Cardiac fibroblast (primary cell): ENCODE measurements around the gene GCSAM.

ENCODE experiments used
- DNase-seq, 2 donors: peaks; one replicate each; pipeline versions ENCODE4 v3.0.0 to v3.0.0-alpha.2; 2010; ENCODE audit warnings: low read depth in 2 of 2
- H3K4me3 ChIP-seq, 2 donors: replicated peaks in 1 of 2; 1 replicate in 1 of 2; 2 replicates in 1 of 2; pipeline ENCODE4 v1.5.1; 2011; ENCODE audit warnings: low read depth in 2 of 2, low read length in 2 of 2, mild to moderate bottlenecking in 2 of 2, moderate library complexity in 1 of 2
- TF ChIP-seq, protein P1 (sequence below): IDR thresholded peaks from one replicate; pipeline ENCODE4 v1.5.1; 2011; ENCODE audit warnings: low read depth, mild to moderate bottlenecking, low read length, inconsistent platforms

Gene GCSAM, protein sequence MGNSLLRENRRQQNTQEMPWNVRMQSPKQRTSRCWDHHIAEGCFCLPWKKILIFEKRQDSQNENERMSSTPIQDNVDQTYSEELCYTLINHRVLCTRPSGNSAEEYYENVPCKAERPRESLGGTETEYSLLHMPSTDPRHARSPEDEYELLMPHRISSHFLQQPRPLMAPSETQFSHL

DNA sequence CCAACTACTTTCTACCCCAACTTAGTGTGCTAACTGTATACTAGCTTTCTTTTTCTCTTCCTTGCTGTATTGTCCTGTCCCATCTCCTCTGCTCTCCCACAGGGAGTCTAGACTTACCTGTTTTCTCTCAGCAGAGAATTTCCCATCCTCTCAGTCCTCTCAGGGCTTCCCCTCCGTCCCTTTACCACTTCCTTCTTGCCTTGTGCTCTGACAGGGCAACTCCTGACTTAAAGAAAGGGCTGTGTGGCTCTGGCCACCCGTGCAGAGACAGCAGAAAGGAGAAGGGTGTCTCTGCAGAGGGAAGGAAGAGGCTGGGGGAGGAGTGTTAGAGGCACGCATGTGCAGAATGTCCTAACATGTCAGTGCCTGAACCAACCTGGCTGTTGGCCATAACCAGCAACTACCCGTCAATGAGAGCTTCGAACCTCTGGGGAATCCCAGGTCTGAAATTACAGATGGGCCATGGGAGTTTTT, at the start of gene GCSAM:
TSS of gene GCSAM (minus strand) at position 274 of the 474 bp plus-strand sequence. CDS start at position 146, 128 bp downstream.
- TF ChIP-seq, protein P1, sequence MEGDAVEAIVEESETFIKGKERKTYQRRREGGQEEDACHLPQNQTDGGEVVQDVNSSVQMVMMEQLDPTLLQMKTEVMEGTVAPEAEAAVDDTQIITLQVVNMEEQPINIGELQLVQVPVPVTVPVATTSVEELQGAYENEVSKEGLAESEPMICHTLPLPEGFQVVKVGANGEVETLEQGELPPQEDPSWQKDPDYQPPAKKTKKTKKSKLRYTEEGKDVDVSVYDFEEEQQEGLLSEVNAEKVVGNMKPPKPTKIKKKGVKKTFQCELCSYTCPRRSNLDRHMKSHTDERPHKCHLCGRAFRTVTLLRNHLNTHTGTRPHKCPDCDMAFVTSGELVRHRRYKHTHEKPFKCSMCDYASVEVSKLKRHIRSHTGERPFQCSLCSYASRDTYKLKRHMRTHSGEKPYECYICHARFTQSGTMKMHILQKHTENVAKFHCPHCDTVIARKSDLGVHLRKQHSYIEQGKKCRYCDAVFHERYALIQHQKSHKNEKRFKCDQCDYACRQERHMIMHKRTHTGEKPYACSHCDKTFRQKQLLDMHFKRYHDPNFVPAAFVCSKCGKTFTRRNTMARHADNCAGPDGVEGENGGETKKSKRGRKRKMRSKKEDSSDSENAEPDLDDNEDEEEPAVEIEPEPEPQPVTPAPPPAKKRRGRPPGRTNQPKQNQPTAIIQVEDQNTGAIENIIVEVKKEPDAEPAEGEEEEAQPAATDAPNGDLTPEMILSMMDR: no peak
- peak in 1 of 2 donors; percentile 14 for DNase-seq
- no peak within 1 kb of the TSS for H3K4me3 ChIP-seq

DNA sequence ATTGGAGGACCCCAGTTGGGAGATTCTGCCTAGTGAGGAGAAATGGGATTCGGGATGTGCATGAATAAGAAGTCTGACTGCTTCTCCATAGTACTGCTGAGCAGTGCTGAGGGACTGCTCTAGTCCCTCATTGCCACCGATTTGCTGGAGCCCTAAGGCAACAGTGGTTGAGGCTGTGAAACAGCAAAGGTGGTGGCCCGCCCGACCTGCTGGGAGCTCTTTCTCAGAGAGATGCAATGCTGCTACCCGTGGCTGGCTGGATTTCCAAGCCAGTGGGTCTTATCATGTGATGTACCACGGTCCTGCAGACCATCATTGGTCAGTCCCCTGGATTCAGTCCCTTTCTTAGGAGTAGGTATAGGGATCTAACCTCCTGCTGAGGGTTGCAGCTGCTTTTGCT, 42.6 kb upstream of the GCSAM start:
- DNase-seq: no peak
- TF ChIP-seq, protein P1: no peak

DNA sequence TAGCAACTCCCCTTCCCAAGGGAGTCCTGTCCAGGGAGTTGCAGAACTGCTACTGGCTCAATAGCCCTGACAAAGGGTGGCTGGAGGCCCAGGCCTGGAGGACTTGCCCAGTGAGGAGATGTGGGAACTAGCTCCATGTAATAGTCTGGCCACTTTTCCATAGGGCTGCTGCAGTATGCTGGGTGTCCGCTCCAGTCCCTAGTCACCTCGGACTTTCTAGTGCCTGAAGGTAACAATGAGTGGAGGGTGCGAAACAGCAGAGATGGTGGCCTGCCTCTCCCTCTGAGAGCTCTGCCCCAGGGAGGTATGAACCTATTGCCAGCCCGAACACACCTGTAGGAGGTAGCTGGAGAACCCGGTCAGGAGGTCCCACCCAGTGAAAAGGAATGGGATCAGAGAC, 42.0 kb upstream of the GCSAM start:
- H3K4me3 ChIP-seq: no peak overlapping the region
- no peak for DNase-seq
- TF ChIP-seq, protein P1: no peak

More for the DNA sequence above, 42.6 kb upstream of the GCSAM start:
- H3K4me3 ChIP-seq: no peak overlapping the region

DNA sequence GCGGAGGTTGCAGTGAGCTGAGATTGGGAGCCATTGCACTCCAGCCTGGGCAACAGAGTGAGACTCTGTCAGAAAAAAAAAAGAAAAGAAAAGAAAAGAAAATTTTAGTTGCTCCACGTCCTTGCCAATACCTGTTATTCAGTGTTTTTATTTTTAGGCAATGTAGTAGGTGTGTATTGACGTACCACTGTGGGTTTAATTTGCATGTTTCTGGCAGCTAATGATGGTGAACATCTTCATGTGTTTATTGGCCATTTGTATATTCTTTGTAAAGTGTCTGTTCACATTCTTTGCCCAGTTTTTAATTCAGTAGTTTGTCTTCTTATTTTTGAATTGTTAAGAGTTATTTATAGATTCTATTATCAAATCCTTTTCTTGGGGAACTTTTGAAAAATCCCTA, 38.1 kb upstream of the GCSAM start:
- DNase-seq: no peak
- TF ChIP-seq, protein P1: no peak

DNA sequence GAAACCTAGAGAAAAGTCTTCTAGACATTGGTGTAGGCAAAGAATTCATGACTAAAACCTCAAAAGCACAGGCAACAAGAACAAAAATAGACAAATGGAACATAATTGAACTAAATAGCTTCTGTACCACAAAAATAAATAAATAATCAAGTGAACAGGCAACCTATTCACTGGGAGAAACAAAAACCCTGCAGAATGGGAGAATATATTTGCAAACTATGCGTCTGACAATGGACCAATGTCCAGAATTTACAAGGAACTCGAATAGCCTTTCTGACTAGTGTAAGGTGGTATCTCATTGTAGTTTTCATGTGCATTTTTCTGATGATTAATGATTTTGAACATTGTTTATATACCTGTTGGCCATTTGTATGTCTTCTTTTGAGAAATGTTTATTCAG, 37.0 kb upstream of the GCSAM start:
- H3K4me3 ChIP-seq: no peak overlapping the region
- TF ChIP-seq, protein P1: no peak
- DNase-seq: no peak

More for the DNA sequence above, 38.1 kb upstream of the GCSAM start:
- H3K4me3 ChIP-seq: no peak overlapping the region

DNA sequence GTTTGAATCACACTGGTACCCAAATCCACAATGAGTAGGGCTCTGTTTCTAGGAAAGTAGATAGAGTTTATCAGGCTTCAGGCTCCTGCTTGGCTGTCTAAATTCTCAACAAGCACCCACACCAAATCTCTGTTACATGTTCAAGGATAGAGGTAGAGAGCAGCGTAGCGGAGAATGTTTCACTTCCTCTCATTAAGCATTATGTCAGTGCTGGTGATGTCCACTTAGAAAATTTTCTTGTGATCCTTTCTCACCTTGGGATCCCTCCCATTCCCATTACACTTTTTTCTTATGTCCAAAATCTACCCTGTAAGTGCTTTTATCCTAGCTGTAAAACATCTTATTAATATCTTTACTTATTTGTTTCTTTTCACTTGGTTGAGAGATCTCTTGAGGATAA, 34.7 kb upstream of the GCSAM start:
- DNase-seq: no peak
- TF ChIP-seq, protein P1: no peak
- H3K4me3 ChIP-seq: no peak overlapping the region

DNA sequence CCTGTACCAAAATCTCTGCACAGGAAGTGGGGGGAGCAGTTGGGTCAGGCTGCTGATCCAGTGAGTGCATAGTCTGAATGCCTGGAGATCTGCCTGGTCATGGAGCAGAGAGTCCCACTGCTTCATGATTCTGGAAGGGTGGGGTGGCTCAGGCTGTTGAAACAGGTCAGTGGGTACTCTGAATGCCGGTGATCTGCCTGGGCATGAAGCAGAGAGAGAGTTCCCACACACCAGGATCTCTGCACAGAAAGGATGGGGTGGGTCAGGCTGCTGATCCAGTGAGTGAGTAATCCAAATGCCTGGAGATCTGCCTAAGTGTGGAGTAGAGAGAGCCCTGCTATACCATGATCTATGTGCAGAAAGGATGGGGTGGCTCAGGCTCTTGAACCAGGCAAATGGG, 16.1 kb upstream of the GCSAM start:
- TF ChIP-seq, protein P1: no peak
- DNase-seq: no peak

More for the DNA sequence above, 16.1 kb upstream of the GCSAM start:
- H3K4me3 ChIP-seq: no peak overlapping the region
